Caco-2 (cell line): ENCODE results near the gene PPP1R9B. TPM values are rescaled to one million over a fixed set of nuclear protein-coding genes. Genes with fewer than 3 reads are reported as not detected.
A peak's percentile ranks its signal among the peaks of the same experiment; 100 is the strongest.

Experiments used
- BruUV-seq: library from RNA; stranded (reverse); fragments of 400-500 nt; replicated peaks from 2 replicates; lab custom pipeline; 2021; lab: Mats Ljungman, UMichigan
- CTCF ChIA-PET: fragments of 300-600 bp; sonication (Branson Sonifier 250); formaldehyde crosslinking; loops from one replicate; lab custom pipeline; 2022; ENCODE audit warnings: antibody characterized with exemption; lab: Charles Lee
- POLR2A ChIA-PET: fragments of 300-600 bp; sonication (Branson Sonifier 250); formaldehyde crosslinking; loops from one replicate; lab custom pipeline; 2022; ENCODE audit warnings: antibody characterized with exemption; lab: Charles Lee
- DNase-seq, 2 experiments: peaks; one replicate each; pipeline versions ENCODE4 v3.0.0 to v3.0.0-alpha.2; 2020 to 2022
- H3K27me3 ChIP-seq: replicated peaks from 2 replicates; pipeline ENCODE4 v1.6.0; 2011; ENCODE audit warnings: low read length; ENCODE audit not compliant: control insufficient read depth, insufficient read depth
- H3K36me3 ChIP-seq: 2 replicates; pipeline ENCODE4 v1.5.1; 2011; ENCODE audit warnings: low read length; ENCODE audit not compliant: control insufficient read depth, insufficient read depth
- H3K4me1 ChIP-seq: fragments of 250-450 bp; sonication (Bioruptor Pico); 2 replicates; pipeline ENCODE4 v1.5.1; 2020; ENCODE audit warnings: mild to moderate bottlenecking
- H3K4me3 ChIP-seq: 2 replicates; pipeline ENCODE4 v1.5.1; 2011; ENCODE audit warnings: low read depth, mild to moderate bottlenecking, control low read depth, low read length
- H3K9me3 ChIP-seq: fragments of 250-450 bp; sonication (Bioruptor Pico); 2 replicates; pipeline ENCODE4 v1.5.1; 2020; ENCODE audit warnings: mild to moderate bottlenecking, moderate library complexity
- H3K27ac Mint-ChIP-seq: one replicate; pipeline ENCODE4 v1.8.0; 2022; ENCODE audit warnings: mixed read lengths; ENCODE audit not compliant: unreplicated experiment
- H3K27me3 Mint-ChIP-seq: one replicate; pipeline ENCODE4 v1.8.0; 2022; ENCODE audit warnings: mixed read lengths; ENCODE audit not compliant: insufficient read depth, unreplicated experiment
- H3K36me3 Mint-ChIP-seq: one replicate; pipeline ENCODE4 v1.8.0; 2022; ENCODE audit warnings: mild to moderate bottlenecking, mixed read lengths; ENCODE audit not compliant: insufficient read depth, unreplicated experiment
- H3K4me1 Mint-ChIP-seq: one replicate; pipeline ENCODE4 v1.8.0; 2022; ENCODE audit warnings: low read depth, mixed read lengths; ENCODE audit not compliant: unreplicated experiment
- H3K4me3 Mint-ChIP-seq: one replicate; pipeline ENCODE4 v1.8.0; 2022; ENCODE audit warnings: mild to moderate bottlenecking, moderate library complexity, mixed read lengths; ENCODE audit not compliant: unreplicated experiment
- H3K9me3 Mint-ChIP-seq: one replicate; pipeline ENCODE4 v1.8.0; 2022; ENCODE audit warnings: mixed read lengths; ENCODE audit not compliant: unreplicated experiment
- intact Hi-C: fragments of 100-400 bp; cut with micrococcal nuclease; formaldehyde crosslinking; loops from one replicate; pipeline ENCODE4 v1.10.0; 2022; ENCODE audit not compliant: unreplicated experiment
- total RNA-seq: library from RNA; stranded (reverse); gene quantifications from 2 replicates; pipeline ENCODE4 v1.2.3, GENCODE V29; 2022
- TF ChIP-seq, protein P1 (sequence below), 2 experiments: fragments of 200-600 bp in 1 of 2; IDR thresholded peaks; 1 replicate in 1 of 2; 2 replicates in 1 of 2; pipeline versions ENCODE4 v1.5.1 to v1.8.0; 2011 to 2022; ENCODE audit warnings: antibody characterized with exemption in 1 of 2, control low read depth in 1 of 2, inconsistent platforms in 1 of 2, low read depth in 1 of 2, low read length in 1 of 2, mild to moderate bottlenecking in 1 of 2, moderate library complexity in 1 of 2; ENCODE audit not compliant: insufficient read depth in 1 of 2, severe bottlenecking in 1 of 2, unreplicated experiment in 1 of 2

Gene PPP1R9B
- total RNA-seq, 1 experiment from 2014 or later: 74.8 TPM

DNA sequence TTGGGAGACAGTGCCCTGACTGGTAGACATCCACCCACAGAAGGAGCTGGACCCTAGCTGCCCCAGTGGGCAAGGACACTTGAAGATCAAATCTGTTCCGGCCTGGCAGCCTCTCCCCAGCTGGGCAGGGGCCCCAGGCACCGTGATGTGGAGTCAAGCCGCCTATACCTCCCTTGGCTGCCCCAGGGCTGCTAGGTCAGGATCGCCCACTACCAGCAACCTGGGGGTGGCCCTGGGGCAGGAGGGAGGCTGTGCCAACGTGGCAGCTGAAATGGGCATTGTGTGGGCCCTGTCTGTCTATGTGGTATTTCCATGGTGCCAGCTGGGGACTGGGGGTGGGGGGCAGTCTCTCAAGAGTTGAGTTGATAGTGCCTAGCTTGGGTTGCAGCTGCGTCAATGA lies 54.4 kb downstream of the PPP1R9B start:
- DNase-seq: no peak
- intact Hi-C loops: no loop called here
- H3K4me3 Mint-ChIP-seq: peak overlapping the region; percentile 95
- TF ChIP-seq, protein P1, sequence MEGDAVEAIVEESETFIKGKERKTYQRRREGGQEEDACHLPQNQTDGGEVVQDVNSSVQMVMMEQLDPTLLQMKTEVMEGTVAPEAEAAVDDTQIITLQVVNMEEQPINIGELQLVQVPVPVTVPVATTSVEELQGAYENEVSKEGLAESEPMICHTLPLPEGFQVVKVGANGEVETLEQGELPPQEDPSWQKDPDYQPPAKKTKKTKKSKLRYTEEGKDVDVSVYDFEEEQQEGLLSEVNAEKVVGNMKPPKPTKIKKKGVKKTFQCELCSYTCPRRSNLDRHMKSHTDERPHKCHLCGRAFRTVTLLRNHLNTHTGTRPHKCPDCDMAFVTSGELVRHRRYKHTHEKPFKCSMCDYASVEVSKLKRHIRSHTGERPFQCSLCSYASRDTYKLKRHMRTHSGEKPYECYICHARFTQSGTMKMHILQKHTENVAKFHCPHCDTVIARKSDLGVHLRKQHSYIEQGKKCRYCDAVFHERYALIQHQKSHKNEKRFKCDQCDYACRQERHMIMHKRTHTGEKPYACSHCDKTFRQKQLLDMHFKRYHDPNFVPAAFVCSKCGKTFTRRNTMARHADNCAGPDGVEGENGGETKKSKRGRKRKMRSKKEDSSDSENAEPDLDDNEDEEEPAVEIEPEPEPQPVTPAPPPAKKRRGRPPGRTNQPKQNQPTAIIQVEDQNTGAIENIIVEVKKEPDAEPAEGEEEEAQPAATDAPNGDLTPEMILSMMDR (IDR thresholded peaks at IDR 0.05; ENCODE audit: insufficient read depth in 1 of 2, low read depth in 1 of 2, low read length in 1 of 2, severe bottlenecking in 1 of 2, unreplicated experiment in 1 of 2): no peak
- H3K4me1 Mint-ChIP-seq: no peaks in the 10 kb centered on the region
- no peaks in the 10 kb centered on the region for H3K27me3 Mint-ChIP-seq
- H3K27ac Mint-ChIP-seq: peak overlapping the region; percentile 84
- no peaks in the 10 kb centered on the region for H3K9me3 Mint-ChIP-seq
- BruUV-seq: no TSS peak
- CTCF ChIA-PET: no interaction called here
- Histone ChIP-seq H3K4me3 (peak overlapping the region; percentile 72), H3K36me3 (no peaks in the 10 kb centered on the region), H3K27me3 (no peaks in the 10 kb centered on the region), H3K4me1 (no peaks in the 10 kb centered on the region), H3K9me3 (no peaks in the 10 kb centered on the region)
- POLR2A ChIA-PET: interaction anchor here (0.7 kb wide), 1 partner anchor 218 kb away, joined by 3 read pairs; no protein-coding TSS in a partner anchor
- no peaks in the 10 kb centered on the region for H3K36me3 Mint-ChIP-seq

DNA sequence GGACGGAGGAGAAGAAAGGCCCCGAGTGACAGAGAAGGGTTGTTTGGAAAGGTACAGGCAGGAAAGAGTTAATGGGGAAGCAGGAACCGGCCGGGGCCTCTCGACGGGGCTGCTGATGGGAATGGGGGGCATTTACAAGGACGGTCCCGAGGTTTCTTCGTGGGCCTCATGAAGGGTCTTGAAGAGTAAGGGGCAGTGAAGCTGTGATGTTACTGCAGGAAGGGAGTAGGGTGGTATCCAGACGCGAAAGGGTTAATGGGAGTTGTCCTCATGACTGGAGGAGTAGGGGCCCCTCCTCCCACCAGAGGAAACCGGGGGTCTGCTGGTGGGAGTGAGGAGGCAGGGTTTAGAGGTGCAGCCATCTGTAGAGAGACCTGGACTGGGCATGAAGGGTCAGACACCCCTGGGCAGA lies 54.8 kb downstream of the PPP1R9B start:
- peak overlapping the region; percentile 84 for H3K27ac Mint-ChIP-seq
- Histone ChIP-seq H3K9me3 (no peaks in the 10 kb centered on the region), H3K27me3 (no peaks in the 10 kb centered on the region), H3K36me3 (no peaks in the 10 kb centered on the region), H3K4me3 (peak overlapping the region; percentile 72), H3K4me1 (no peaks in the 10 kb centered on the region)
- peak overlapping the region; percentile 95 for H3K4me3 Mint-ChIP-seq
- no peak for DNase-seq
- ChIA-PET CTCF (no interaction called here), POLR2A (no interaction called here)
- H3K9me3 Mint-ChIP-seq: no peaks in the 10 kb centered on the region
- TF ChIP-seq, protein P1 (IDR thresholded peaks at IDR 0.05; ENCODE audit: insufficient read depth in 1 of 2, low read depth in 1 of 2, low read length in 1 of 2, severe bottlenecking in 1 of 2, unreplicated experiment in 1 of 2): no peak
- no peaks in the 10 kb centered on the region for H3K36me3 Mint-ChIP-seq
- intact Hi-C loops: no loop called here
- BruUV-seq: no TSS peak
- H3K27me3 Mint-ChIP-seq: no peaks in the 10 kb centered on the region
- H3K4me1 Mint-ChIP-seq: no peaks in the 10 kb centered on the region

DNA sequence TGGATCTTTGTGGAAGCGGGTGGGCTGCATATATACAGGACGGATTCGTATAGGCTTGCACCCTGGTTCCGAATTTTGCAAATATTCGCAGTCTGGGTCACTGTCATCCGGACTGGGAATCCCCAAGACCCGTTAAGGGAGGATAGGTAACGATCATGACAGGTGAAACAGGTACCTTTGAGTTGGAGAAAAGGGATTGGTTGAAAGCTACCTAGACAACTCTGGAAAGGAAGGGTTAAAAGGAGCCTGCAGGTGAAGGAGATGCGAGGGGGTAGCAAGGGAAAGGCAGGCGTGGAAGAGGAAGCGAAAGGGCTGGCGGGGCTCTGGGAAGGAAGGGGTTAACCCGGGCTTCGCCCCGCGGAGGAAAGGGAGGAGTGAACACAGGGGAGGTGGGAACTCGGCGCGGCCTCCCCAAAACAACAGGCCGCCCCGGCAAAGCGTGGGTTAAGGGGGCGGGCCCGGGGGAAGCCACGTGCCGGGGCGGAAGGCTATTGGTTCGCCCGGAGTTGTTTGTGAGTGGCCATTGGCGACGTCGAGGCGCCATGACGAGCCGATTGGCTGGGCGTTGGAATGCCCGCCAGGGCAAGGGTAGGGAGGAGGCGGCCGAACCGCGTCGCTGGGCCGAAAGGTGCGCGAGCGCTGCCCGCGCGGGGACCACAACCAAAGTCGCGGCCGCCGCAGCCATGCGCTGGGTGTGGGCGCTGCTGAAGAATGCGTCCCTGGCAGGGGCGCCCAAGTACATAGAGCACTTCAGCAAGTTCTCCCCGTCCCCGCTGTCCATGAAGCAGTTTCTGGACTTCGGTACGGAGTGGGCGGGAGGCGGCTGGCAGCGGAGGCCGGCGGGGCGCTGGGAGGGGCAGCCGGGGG lies 55.5 kb downstream of the PPP1R9B start, which contains the start of gene PDK2:
Gene PDK2 (plus strand): TSS at position 599 of the 867 bp plus-strand sequence. CDS start 85 bp downstream, at position 684.
- POLR2A ChIA-PET: no interaction called here
- intact Hi-C loops: loop anchor here (5.0 kb wide), 1 partner anchor 202 kb away; no protein-coding TSS in a partner anchor

More for the DNA sequence above, 55.5 kb downstream of the PPP1R9B start, which contains the start of gene PDK2:
- Mint-ChIP-seq H3K36me3 (no peaks in the 10 kb centered on the region), H3K27me3 (no peaks in the 10 kb centered on the region), H3K4me1 (no peaks in the 10 kb centered on the region), H3K9me3 (no peaks in the 10 kb centered on the region), H3K27ac (peak within 1 kb of the TSS; percentile 84), H3K4me3 (peak within 1 kb of the TSS; percentile 95)
- no peaks in the 10 kb centered on the region for H3K9me3 ChIP-seq
- BruUV-seq: no TSS peak
- H3K4me3 ChIP-seq: peak within 1 kb of the TSS; percentile 72
- no peaks in the 10 kb centered on the region for H3K27me3 ChIP-seq
- TF ChIP-seq, protein P1 (IDR thresholded peaks at IDR 0.05; ENCODE audit: insufficient read depth in 1 of 2, low read depth in 1 of 2, low read length in 1 of 2, severe bottlenecking in 1 of 2, unreplicated experiment in 1 of 2): no peak
- CTCF ChIA-PET: interaction anchor here (0.7 to 1.5 kb wide), 8 partner anchors 38 to 331 kb away, joined by 3 to 9 read pairs (median 4); partner anchors contain the start of genes FAM117A and KAT7
- H3K4me1 ChIP-seq: no peaks in the 10 kb centered on the region
- H3K36me3 ChIP-seq: no peaks in the 10 kb centered on the region
- DNase-seq: peak; percentile 91
